ENCODE results near the gene CDK11B. TPM values are rescaled to one million over a fixed set of nuclear protein-coding genes. Genes with fewer than 3 reads are reported as not detected.
"Not testable (repeated sequence)": the region's sequence is repeated elsewhere in the genome, so short reads cannot be mapped to it uniquely, and the experiment has no call there.

The CDK11B gene
- total and polyA plus RNA-seq, 11 donors, result 20.4 to 39.4 (median 24.8) TPM

GRCh38 chr1:1680031-1680911, 21.5 kb upstream of the CDK11B start:
- WGBS, 4 donors, result 90 to 92% (median 90%) methylated on average over 32 of the region's 32 CpGs
- intact Hi-C loops (cut with DNase I), result no loop called here
- H3K9me3 ChIP-seq, result no peaks in the 10 kb centered on the region
- H3K36me3 ChIP-seq, result peaks cover 0 to 19% (median 0%) of the 10 kb centered on the region in 9 donors
- H3K27me3 ChIP-seq, result no peaks in the 10 kb centered on the region
- TF ChIP-seq CTCF (IDR thresholded peaks at IDR 0.05) (no peak), POLR2A (IDR thresholded peaks at IDR 0.05) (no peak)
- no peak overlapping the region for H3K27ac ChIP-seq
- DNase-seq, result peak in 2 of 5 donors; percentile 13 to 23
- peaks cover 0 to 31% (median 13%) of the 10 kb centered on the region in 12 donors for H3K4me1 ChIP-seq
- no peak for ATAC-seq
- no peak overlapping the region for H3K4me3 ChIP-seq

GRCh38 chr1:1678581-1679380, 20.0 kb upstream of the CDK11B start:
- intact Hi-C loops (cut with DNase I), result no loop called here
- Histone ChIP-seq H3K27ac (peak overlapping the region in 10 of 12 donors; percentile 40 to 79 (median 57)), H3K4me3 (peak overlapping the region in 1 of 12 donors; percentile 26), H3K4me1 (peaks cover 0 to 31% (median 13%) of the 10 kb centered on the region in 12 donors), H3K36me3 (peaks cover 0 to 20% (median 0%) of the 10 kb centered on the region in 9 donors), H3K9me3 (no peaks in the 10 kb centered on the region), H3K27me3 (no peaks in the 10 kb centered on the region)
- DNase-seq, result peak in 2 of 5 donors; percentile 25 to 29
- WGBS, 4 donors, result 65 to 73% (median 67%) methylated on average over 23 to 24 of the region's 24 CpGs
- TF ChIP-seq POLR2A (IDR thresholded peaks at IDR 0.05) (no peak), CTCF (IDR thresholded peaks at IDR 0.05) (peak in 8 of 12 donors; percentile 7 to 42 (median 31))
- ATAC-seq, result peak; percentile 13 to 61 (median 38)

GRCh38 chr1:1677718-1678580, 19.1 kb upstream of the CDK11B start:
- WGBS, 4 donors, result 57 to 69% (median 59%) methylated on average over 36 to 39 of the region's 39 CpGs
- Histone ChIP-seq H3K27ac (peak overlapping the region in 10 of 12 donors; percentile 40 to 79 (median 57)), H3K9me3 (no peaks in the 10 kb centered on the region), H3K36me3 (peaks cover 0 to 18% (median 7%) of the 10 kb centered on the region in 9 donors), H3K4me3 (peak overlapping the region in 2 of 12 donors; percentile 5 to 26), H3K27me3 (no peaks in the 10 kb centered on the region), H3K4me1 (peaks cover 0 to 31% (median 13%) of the 10 kb centered on the region in 12 donors)
- peak in 4 of 5 donors; percentile 25 to 59 (median 53) for DNase-seq
- TF ChIP-seq CTCF (IDR thresholded peaks at IDR 0.05) (no peak), POLR2A (IDR thresholded peaks at IDR 0.05) (no peak)
- intact Hi-C loops (cut with DNase I), result no loop called here
- peak in 3 of 4 donors; percentile 20 to 79 (median 30) for ATAC-seq

GRCh38 chr1:1676087-1676486, 17.3 kb upstream of the CDK11B start:
- ATAC-seq; H3K27me3 ChIP-seq; H3K9me3 ChIP-seq; DNase-seq; intact Hi-C loops (cut with DNase I); H3K27ac ChIP-seq; H3K4me3 ChIP-seq: not testable (repeated sequence)
- peaks cover 0 to 35% (median 18%) of the 10 kb centered on the region in 9 donors for H3K36me3 ChIP-seq
- peaks cover 0 to 30% (median 13%) of the 10 kb centered on the region in 12 donors for H3K4me1 ChIP-seq
- 78 to 90% (median 86%) methylated on average over 4 to 8 of the region's 21 CpGs; no CpG with 5 or more reads in 1 of the 4 donors for WGBS, 4 donors

- peaks cover 0 to 40% (median 24%) of the 10 kb centered on the region in 9 donors for H3K36me3 ChIP-seq
- H3K27ac ChIP-seq; H3K4me3 ChIP-seq; intact Hi-C loops (cut with DNase I); DNase-seq; H3K27me3 ChIP-seq; H3K9me3 ChIP-seq; ATAC-seq: not testable (repeated sequence)
- H3K4me1 ChIP-seq, result peaks cover 0 to 26% (median 13%) of the 10 kb centered on the region in 12 donors
- WGBS, 4 donors, result 93 to 97% (median 94%) methylated on average over 7 to 16 of the region's 18 CpGs; no CpG with 5 or more reads in 1 of the 4 donors
Observed at GRCh38 chr1:1675218-1675617, 16.4 kb upstream of the CDK11B start.

GRCh38 chr1:1674806-1675205, 16.0 kb upstream of the CDK11B start:
- H3K9me3 ChIP-seq; DNase-seq; ATAC-seq; intact Hi-C loops (cut with DNase I); H3K27ac ChIP-seq; H3K4me3 ChIP-seq; H3K27me3 ChIP-seq: not testable (repeated sequence)
- WGBS, 4 donors, result 79 to 94% (median 83%) methylated on average over 13 to 17 of the region's 21 CpGs
- Histone ChIP-seq H3K36me3 (peaks cover 0 to 41% (median 26%) of the 10 kb centered on the region in 9 donors), H3K4me1 (peaks cover 0 to 26% (median 13%) of the 10 kb centered on the region in 12 donors)

Data from heart left ventricle (tissue), 16 donors.